Endothelial cell of umbilical vein (primary cell): ENCODE results near the gene SGTB.

Source experiments
- CTCF ChIP-seq, 2 donors: IDR thresholded peaks; 1 replicate in 1 of 2; 2 replicates in 1 of 2; pipeline ENCODE4 v1.5.1; 2011; ENCODE audit warnings: low read length in 2 of 2, mild to moderate bottlenecking in 2 of 2, moderate library complexity in 2 of 2, control low read depth in 1 of 2, inconsistent platforms in 1 of 2, low read depth in 1 of 2; ENCODE audit not compliant: insufficient read depth in 1 of 2; ENCODE audit errors: extremely low read depth in 1 of 2
- EZH2 ChIP-seq: IDR thresholded peaks from 2 replicates; pipeline ENCODE4 v1.6.1; 2012; ENCODE audit warnings: borderline replicate concordance, low read depth, mild to moderate bottlenecking, moderate library complexity, low read length, inconsistent platforms; ENCODE audit not compliant: severe bottlenecking
- FOS ChIP-seq: IDR thresholded peaks from 2 replicates; pipeline ENCODE4 v1.6.1; 2011; ENCODE audit warnings: mild to moderate bottlenecking, low read length, moderate library complexity, borderline replicate concordance; ENCODE audit not compliant: insufficient read depth
- GATA2 ChIP-seq: IDR thresholded peaks from 2 replicates; pipeline ENCODE4 v1.7.0; 2011; ENCODE audit warnings: low read depth, mild to moderate bottlenecking, moderate library complexity, mixed read lengths, low read length; ENCODE audit not compliant: insufficient read length, insufficient read depth
- JUN ChIP-seq: IDR thresholded peaks from 2 replicates; pipeline ENCODE4 v1.6.1; 2011; ENCODE audit warnings: borderline replicate concordance, low read depth; ENCODE audit not compliant: insufficient read length, insufficient read depth
- MAX ChIP-seq: IDR thresholded peaks from 2 replicates; pipeline ENCODE4 v1.6.1; 2011; ENCODE audit not compliant: insufficient read depth, insufficient read length
- MYC ChIP-seq: IDR thresholded peaks from one replicate; pipeline ENCODE4 v1.6.1; 2011; ENCODE audit warnings: mild to moderate bottlenecking, low read depth, low read length
- POLR2A ChIP-seq: IDR thresholded peaks from 2 replicates; pipeline ENCODE4 v1.6.1; 2012; ENCODE audit warnings: low read depth, mild to moderate bottlenecking, control low read depth, low read length
- POLR2AphosphoS5 ChIP-seq: IDR thresholded peaks from 2 replicates; pipeline ENCODE4 v1.6.1; 2012; ENCODE audit warnings: low read depth, mild to moderate bottlenecking, control low read depth, low read length, moderate library complexity; ENCODE audit not compliant: insufficient read depth

- TF ChIP-seq POLR2A: no peak
- no peak for TF ChIP-seq CTCF (IDR thresholded peaks at IDR 0.05; ENCODE audit: extremely low read depth in 1 of 2, insufficient read depth in 1 of 2, low read depth in 1 of 2, low read length in 2 of 2)
- TF ChIP-seq POLR2AphosphoS5: no peak
- no peak for TF ChIP-seq EZH2
- no peak for TF ChIP-seq GATA2
- TF ChIP-seq JUN: no peak
- no peak for TF ChIP-seq MAX
- TF ChIP-seq MYC: no peak
- TF ChIP-seq FOS: no peak
Measured at GRCh38 chr5:65762234-65762633, 40.3 kb upstream of the SGTB start.
